Upper lobe of left lung (tissue), 4 donors: ENCODE measurements around the gene S100A6.

Experiments
- CTCF ChIP-seq, 6 experiments: fragments of 450-650 bp in 4 of 6; fragments of 200-600 bp in 2 of 6; sonication (generic) in 2 of 6; IDR thresholded peaks; one replicate each; pipeline ENCODE4 v1.5.1; 2016 to 2019; ENCODE audit warnings: antibody characterized with exemption in 6 of 6
- EP300 ChIP-seq, 4 donors: sonication (generic); formaldehyde crosslinking; IDR thresholded peaks; one replicate each; pipeline ENCODE4 v1.5.1; 2017; ENCODE audit warnings: antibody characterized with exemption in 4 of 4, control low read depth in 2 of 4
- POLR2A ChIP-seq, 4 donors: fragments of 450-650 bp; IDR thresholded peaks; one replicate each; pipeline ENCODE4 v1.5.1; 2016 to 2017; ENCODE audit warnings: antibody characterized with exemption in 4 of 4, mild to moderate bottlenecking in 2 of 4
- POLR2AphosphoS5 ChIP-seq, 2 donors: sonication (generic); formaldehyde crosslinking; IDR thresholded peaks; one replicate each; pipeline ENCODE4 v1.5.1; 2017; ENCODE audit warnings: antibody characterized with exemption in 2 of 2

GRCh38 chr1:153544453-153545066 is 8.8 kb upstream of the S100A6 start:
- TF ChIP-seq CTCF (IDR thresholded peaks at IDR 0.05) (no peak), POLR2A (IDR thresholded peaks at IDR 0.05) (no peak), POLR2AphosphoS5 (IDR thresholded peaks at IDR 0.05) (no peak), EP300 (IDR thresholded peaks at IDR 0.05) (no peak)
